A549 treated with GW870086 at 1 μM for 4 hours (cell line): ENCODE measurements around the gene SLC31A2. TPM values are rescaled to one million over a fixed set of nuclear protein-coding genes. Genes with fewer than 3 reads are reported as not detected.

Experiments used
- total RNA-seq: library from RNA; stranded (reverse); fragments of 200-300 nt; extraction: Qiagen RNA extraction; gene quantifications from 5 replicates; pipeline ENCODE4 v1.2.3, GENCODE V29; 2022; ENCODE audit warnings: low read depth

The SLC31A2 gene
- total RNA-seq: 6.4 to 8.4 TPM (median 7.6 TPM) in 5 replicates

GRCh38 chr9:113150670-113151611 is at the start of gene SLC31A2:
TSS of gene SLC31A2 (plus strand) at chr9:113151007. CDS start at chr9:113151075, 68 bp downstream.

Other genes starting within 250 kb of the SLC31A2 start
- 0.70 to 0.94 TPM (median 0.86 TPM) in 5 replicates for gene ZNF883, start 138.8 kb upstream of the SLC31A2 start, total RNA-seq
- gene ZFP37, start 94.3 kb upstream of the SLC31A2 start, total RNA-seq: 1.3 to 2.5 TPM (median 2.0 TPM) in 5 replicates
- 16.0 to 19.2 TPM (median 16.5 TPM) in 5 replicates for gene FKBP15, start 70.3 kb downstream of the SLC31A2 start, total RNA-seq
- 18.8 to 21.9 TPM (median 20.6 TPM) in 5 replicates for gene SLC31A1, start 70.5 kb downstream of the SLC31A2 start, total RNA-seq
- gene CDC26, start 124.6 kb downstream of the SLC31A2 start, total RNA-seq: 45.6 to 60.1 TPM (median 47.4 TPM) in 5 replicates
- gene PRPF4, start 124.7 kb downstream of the SLC31A2 start, total RNA-seq: 52.6 to 56.0 TPM (median 55.0 TPM) in 5 replicates
- gene RNF183, start 152.4 kb downstream of the SLC31A2 start, total RNA-seq: 0.19 TPM in 1 of 5 replicates, not detected in the others
- gene WDR31, start 189.3 kb downstream of the SLC31A2 start, total RNA-seq: 0.69 to 1.4 TPM (median 1.2 TPM) in 5 replicates
- 0.24 TPM in 1 of 5 replicates, not detected in the others for gene BSPRY, start 198.5 kb downstream of the SLC31A2 start, total RNA-seq
- 19.3 to 25.9 TPM (median 23.8 TPM) in 5 replicates for gene HDHD3, start 226.0 kb downstream of the SLC31A2 start, total RNA-seq